Dermis blood vessel endothelial cell (primary cell): ENCODE measurements around the gene LYRM1. TPM values are rescaled to one million over a fixed set of nuclear protein-coding genes. Genes with fewer than 3 reads are reported as not detected.

Experiments used
- total RNA-seq: library from RNA; depleted of rRNA; stranded (reverse); fragments of >200 nt; gene quantifications from 2 replicates; pipeline ENCODE4 v1.2.3, GENCODE V29; 2014

LYRM1 gene
- total RNA-seq, 1 donor from 2014 or later, result 75.2 TPM

Other genes with a start within 250 kb of the LYRM1 start
- gene ACSM1, start 203.1 kb upstream of the LYRM1 start, total RNA-seq, result not detected in 2 replicates
- gene THUMPD1, start 159.0 kb upstream of the LYRM1 start, total RNA-seq, result 91.6 and 93.1 TPM in 2 replicates
- gene ACSM3, start 136.8 kb upstream of the LYRM1 start, total RNA-seq, result under 0.01 and 0.23 TPM in 2 replicates
- 14.3 and 18.4 TPM in 2 replicates for gene ERI2, start 94.3 kb upstream of the LYRM1 start, total RNA-seq
- gene REXO5, start 94.2 kb upstream of the LYRM1 start, total RNA-seq, result 5.0 and 6.5 TPM in 2 replicates
- gene DCUN1D3, start 413 bp upstream of the LYRM1 start, total RNA-seq, result 33.8 and 80.8 TPM in 2 replicates